HEK293 (cell line): ENCODE results near the gene TMCC1.

Source experiments
- GFI1B ChIP-seq: fragments of 450-650 bp; formaldehyde crosslinking; IDR thresholded peaks from 2 replicates; pipeline ENCODE4 v1.5.1; 2016; ENCODE audit warnings: missing biosample characterization, missing genetic modification characterization
- GLI4 ChIP-seq: fragments of 450-650 bp; formaldehyde crosslinking; IDR thresholded peaks from 2 replicates; pipeline ENCODE4 v1.5.1; 2016; ENCODE audit warnings: missing biosample characterization, missing genetic modification characterization
- IKZF3 ChIP-seq: fragments of 450-650 bp; IDR thresholded peaks from 2 replicates; pipeline ENCODE4 v1.5.0; 2018; ENCODE audit warnings: missing biosample characterization, mild to moderate bottlenecking, missing genetic modification characterization, moderate library complexity
- YY2 ChIP-seq: fragments of 450-650 bp; formaldehyde crosslinking; IDR thresholded peaks from 2 replicates; pipeline ENCODE4 v1.5.1; 2016; ENCODE audit warnings: missing biosample characterization, missing genetic modification characterization
- ZBTB7A ChIP-seq: fragments of 450-650 bp; formaldehyde crosslinking; IDR thresholded peaks from 2 replicates; pipeline ENCODE4 v1.5.1; 2016; ENCODE audit warnings: low read depth, missing biosample characterization, missing genetic modification characterization
- ZNF121 ChIP-seq: fragments of 450-650 bp; formaldehyde crosslinking; IDR thresholded peaks from 2 replicates; pipeline ENCODE4 v1.5.1; 2016; ENCODE audit warnings: missing biosample characterization, missing genetic modification characterization
- ZNF140 ChIP-seq: fragments of 450-650 bp; formaldehyde crosslinking; IDR thresholded peaks from 2 replicates; pipeline ENCODE4 v1.5.1; 2016; ENCODE audit warnings: missing biosample characterization, missing genetic modification characterization
- ZNF324 ChIP-seq: fragments of 450-650 bp; formaldehyde crosslinking; IDR thresholded peaks from 2 replicates; pipeline ENCODE4 v1.5.1; 2016; ENCODE audit warnings: missing biosample characterization, missing genetic modification characterization
- ZNF670 ChIP-seq: fragments of 450-650 bp; formaldehyde crosslinking; IDR thresholded peaks from 2 replicates; pipeline ENCODE4 v1.5.1; 2016; ENCODE audit warnings: missing biosample characterization, missing genetic modification characterization, low read depth
- ZNF701 ChIP-seq: fragments of 450-650 bp; formaldehyde crosslinking; IDR thresholded peaks from 2 replicates; pipeline ENCODE4 v1.5.1; 2016; ENCODE audit warnings: missing biosample characterization, missing genetic modification characterization
- TF ChIP-seq, protein P1 (sequence below): fragments of 450-650 bp; formaldehyde crosslinking; IDR thresholded peaks from 2 replicates; pipeline ENCODE4 v1.5.1; 2016; ENCODE audit warnings: missing biosample characterization, missing genetic modification characterization
- TF ChIP-seq, protein P2 (sequence below): fragments of 450-650 bp; formaldehyde crosslinking; IDR thresholded peaks from 2 replicates; pipeline ENCODE4 v1.5.1; 2016; ENCODE audit warnings: missing biosample characterization, missing genetic modification characterization, low read depth
- TF ChIP-seq, protein P3 (sequence below): fragments of 450-650 bp; formaldehyde crosslinking; IDR thresholded peaks from 2 replicates; pipeline ENCODE4; 2016; ENCODE audit warnings: missing biosample characterization, missing genetic modification characterization
- TF ChIP-seq, protein P4 (sequence below): fragments of 450-650 bp; formaldehyde crosslinking; IDR thresholded peaks from 2 replicates; pipeline ENCODE4 v1.5.1; 2016; ENCODE audit warnings: missing biosample characterization, missing genetic modification characterization

DNA sequence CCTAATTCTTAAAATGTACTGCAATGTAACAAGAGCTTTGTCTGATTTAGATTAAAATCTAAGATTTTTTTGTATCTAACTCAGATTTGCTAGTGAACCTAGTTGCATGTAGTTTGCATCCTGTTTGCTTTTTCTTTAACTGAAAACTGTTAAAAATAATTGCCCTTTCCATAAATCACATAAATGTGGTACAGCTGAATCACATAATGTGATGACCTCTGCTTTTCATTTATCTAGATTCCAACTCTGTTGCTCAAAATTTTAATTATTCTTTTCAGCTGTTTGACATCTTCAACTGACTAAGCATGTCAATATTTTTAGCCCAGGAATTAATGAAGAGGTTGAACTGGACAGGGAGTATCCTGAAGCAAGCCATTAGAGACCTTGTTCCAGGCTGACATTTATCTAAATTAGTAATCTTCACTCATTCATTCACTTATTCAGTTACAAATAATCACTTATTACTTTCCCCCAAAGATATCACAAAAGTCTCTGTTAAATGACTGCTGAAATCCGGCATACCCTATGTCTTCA, 185.1 kb downstream of the TMCC1 start:
- TF ChIP-seq, protein P1, sequence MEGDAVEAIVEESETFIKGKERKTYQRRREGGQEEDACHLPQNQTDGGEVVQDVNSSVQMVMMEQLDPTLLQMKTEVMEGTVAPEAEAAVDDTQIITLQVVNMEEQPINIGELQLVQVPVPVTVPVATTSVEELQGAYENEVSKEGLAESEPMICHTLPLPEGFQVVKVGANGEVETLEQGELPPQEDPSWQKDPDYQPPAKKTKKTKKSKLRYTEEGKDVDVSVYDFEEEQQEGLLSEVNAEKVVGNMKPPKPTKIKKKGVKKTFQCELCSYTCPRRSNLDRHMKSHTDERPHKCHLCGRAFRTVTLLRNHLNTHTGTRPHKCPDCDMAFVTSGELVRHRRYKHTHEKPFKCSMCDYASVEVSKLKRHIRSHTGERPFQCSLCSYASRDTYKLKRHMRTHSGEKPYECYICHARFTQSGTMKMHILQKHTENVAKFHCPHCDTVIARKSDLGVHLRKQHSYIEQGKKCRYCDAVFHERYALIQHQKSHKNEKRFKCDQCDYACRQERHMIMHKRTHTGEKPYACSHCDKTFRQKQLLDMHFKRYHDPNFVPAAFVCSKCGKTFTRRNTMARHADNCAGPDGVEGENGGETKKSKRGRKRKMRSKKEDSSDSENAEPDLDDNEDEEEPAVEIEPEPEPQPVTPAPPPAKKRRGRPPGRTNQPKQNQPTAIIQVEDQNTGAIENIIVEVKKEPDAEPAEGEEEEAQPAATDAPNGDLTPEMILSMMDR (tag by site-specific recombination) = no peak
- TF ChIP-seq ZBTB7A = no peak
- TF ChIP-seq, protein P2, sequence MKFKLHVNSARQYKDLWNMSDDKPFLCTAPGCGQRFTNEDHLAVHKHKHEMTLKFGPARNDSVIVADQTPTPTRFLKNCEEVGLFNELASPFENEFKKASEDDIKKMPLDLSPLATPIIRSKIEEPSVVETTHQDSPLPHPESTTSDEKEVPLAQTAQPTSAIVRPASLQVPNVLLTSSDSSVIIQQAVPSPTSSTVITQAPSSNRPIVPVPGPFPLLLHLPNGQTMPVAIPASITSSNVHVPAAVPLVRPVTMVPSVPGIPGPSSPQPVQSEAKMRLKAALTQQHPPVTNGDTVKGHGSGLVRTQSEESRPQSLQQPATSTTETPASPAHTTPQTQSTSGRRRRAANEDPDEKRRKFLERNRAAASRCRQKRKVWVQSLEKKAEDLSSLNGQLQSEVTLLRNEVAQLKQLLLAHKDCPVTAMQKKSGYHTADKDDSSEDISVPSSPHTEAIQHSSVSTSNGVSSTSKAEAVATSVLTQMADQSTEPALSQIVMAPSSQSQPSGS = no peak
- TF ChIP-seq, protein P3, sequence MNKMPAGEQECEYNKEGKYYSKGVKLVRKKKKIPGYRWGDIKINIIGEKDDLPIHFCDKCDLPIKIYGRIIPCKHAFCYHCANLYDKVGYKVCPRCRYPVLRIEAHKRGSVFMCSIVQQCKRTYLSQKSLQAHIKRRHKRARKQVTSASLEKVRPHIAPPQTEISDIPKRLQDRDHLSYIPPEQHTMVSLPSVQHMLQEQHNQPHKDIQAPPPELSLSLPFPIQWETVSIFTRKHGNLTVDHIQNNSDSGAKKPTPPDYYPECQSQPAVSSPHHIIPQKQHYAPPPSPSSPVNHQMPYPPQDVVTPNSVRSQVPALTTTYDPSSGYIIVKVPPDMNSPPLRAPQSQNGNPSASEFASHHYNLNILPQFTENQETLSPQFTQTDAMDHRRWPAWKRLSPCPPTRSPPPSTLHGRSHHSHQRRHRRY (tag by site-specific recombination) = no peak
- TF ChIP-seq GLI4 = no peak
- no peak for TF ChIP-seq ZNF140 (tag by site-specific recombination)
- no peak for TF ChIP-seq ZNF324 (tag by site-specific recombination)
- TF ChIP-seq GFI1B (tag by site-specific recombination) = no peak
- no peak for TF ChIP-seq ZNF701
- no peak for TF ChIP-seq YY2 (tag by site-specific recombination)
- TF ChIP-seq ZNF670 (tag by site-specific recombination) = no peak
- TF ChIP-seq, protein P4, sequence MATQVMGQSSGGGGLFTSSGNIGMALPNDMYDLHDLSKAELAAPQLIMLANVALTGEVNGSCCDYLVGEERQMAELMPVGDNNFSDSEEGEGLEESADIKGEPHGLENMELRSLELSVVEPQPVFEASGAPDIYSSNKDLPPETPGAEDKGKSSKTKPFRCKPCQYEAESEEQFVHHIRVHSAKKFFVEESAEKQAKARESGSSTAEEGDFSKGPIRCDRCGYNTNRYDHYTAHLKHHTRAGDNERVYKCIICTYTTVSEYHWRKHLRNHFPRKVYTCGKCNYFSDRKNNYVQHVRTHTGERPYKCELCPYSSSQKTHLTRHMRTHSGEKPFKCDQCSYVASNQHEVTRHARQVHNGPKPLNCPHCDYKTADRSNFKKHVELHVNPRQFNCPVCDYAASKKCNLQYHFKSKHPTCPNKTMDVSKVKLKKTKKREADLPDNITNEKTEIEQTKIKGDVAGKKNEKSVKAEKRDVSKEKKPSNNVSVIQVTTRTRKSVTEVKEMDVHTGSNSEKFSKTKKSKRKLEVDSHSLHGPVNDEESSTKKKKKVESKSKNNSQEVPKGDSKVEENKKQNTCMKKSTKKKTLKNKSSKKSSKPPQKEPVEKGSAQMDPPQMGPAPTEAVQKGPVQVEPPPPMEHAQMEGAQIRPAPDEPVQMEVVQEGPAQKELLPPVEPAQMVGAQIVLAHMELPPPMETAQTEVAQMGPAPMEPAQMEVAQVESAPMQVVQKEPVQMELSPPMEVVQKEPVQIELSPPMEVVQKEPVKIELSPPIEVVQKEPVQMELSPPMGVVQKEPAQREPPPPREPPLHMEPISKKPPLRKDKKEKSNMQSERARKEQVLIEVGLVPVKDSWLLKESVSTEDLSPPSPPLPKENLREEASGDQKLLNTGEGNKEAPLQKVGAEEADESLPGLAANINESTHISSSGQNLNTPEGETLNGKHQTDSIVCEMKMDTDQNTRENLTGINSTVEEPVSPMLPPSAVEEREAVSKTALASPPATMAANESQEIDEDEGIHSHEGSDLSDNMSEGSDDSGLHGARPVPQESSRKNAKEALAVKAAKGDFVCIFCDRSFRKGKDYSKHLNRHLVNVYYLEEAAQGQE = no peak
- no peak for TF ChIP-seq IKZF3
- no peak for TF ChIP-seq ZNF121
